ENCODE measurements around the gene CTSA. TPM values are rescaled to one million over a fixed set of nuclear protein-coding genes. Genes with fewer than 3 reads are reported as not detected.

The CTSA gene
- total RNA-seq, 1 donor from 2014 or later: 172 TPM

DNA sequence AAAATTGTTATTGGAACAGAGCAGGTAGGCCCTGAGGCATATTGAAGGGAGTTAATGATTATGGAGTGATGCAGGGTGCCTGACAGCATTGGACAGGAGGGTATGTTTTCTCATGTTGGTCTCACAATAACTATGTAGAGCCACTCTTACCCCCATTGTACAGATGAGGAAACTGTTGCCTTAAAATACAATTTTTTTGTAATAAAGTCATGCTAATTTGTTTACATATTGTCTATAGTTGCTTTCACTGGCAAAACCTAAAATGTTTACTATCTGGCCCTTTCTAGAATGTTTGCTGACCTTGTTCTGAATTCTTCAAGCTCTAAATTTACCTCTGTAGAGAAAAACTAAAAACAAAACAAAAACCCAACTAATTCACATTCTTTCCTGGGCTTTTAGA is 39.6 kb upstream of the CTSA start:
- TF ChIP-seq, protein P1, sequence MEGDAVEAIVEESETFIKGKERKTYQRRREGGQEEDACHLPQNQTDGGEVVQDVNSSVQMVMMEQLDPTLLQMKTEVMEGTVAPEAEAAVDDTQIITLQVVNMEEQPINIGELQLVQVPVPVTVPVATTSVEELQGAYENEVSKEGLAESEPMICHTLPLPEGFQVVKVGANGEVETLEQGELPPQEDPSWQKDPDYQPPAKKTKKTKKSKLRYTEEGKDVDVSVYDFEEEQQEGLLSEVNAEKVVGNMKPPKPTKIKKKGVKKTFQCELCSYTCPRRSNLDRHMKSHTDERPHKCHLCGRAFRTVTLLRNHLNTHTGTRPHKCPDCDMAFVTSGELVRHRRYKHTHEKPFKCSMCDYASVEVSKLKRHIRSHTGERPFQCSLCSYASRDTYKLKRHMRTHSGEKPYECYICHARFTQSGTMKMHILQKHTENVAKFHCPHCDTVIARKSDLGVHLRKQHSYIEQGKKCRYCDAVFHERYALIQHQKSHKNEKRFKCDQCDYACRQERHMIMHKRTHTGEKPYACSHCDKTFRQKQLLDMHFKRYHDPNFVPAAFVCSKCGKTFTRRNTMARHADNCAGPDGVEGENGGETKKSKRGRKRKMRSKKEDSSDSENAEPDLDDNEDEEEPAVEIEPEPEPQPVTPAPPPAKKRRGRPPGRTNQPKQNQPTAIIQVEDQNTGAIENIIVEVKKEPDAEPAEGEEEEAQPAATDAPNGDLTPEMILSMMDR (IDR thresholded peaks at IDR 0.05): no peak
- no peaks in the 10 kb centered on the region for H3K9me3 Mint-ChIP-seq (ENCODE audit: low read depth)
- H3K36me3 Mint-ChIP-seq (ENCODE audit: low read depth): no peaks in the 10 kb centered on the region
- peaks cover 10% of the 10 kb centered on the region for H3K4me1 Mint-ChIP-seq (ENCODE audit: low read depth)
- DNase-seq (ENCODE audit: low spot score): no peak
- no peak overlapping the region for H3K27ac Mint-ChIP-seq (ENCODE audit: unreplicated experiment)
- no peak overlapping the region for H3K4me3 Mint-ChIP-seq (ENCODE audit: unreplicated experiment)
- no peaks in the 10 kb centered on the region for H3K27me3 Mint-ChIP-seq (ENCODE audit: low read depth)

DNA sequence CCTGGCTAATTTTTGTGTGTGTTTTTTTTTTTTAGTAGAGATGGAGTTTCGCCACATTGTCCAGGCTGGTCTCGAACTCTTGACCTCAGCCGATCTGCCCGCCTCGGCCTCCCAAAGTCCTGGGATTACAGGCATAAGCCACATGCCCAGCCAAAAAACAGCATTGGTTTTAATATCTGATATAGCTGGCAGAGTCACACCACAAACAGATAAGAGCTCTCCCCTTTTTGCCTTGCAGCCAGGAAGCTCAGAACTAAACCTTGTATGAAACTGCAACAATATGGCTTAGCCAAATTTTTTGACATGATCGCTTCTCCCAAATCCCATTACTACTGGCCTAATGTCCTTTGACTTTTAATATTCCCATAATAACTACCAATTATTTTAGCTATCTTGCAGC is 38.8 kb upstream of the CTSA start:
- DNase-seq (ENCODE audit: low spot score): no peak
- H3K4me3 Mint-ChIP-seq (ENCODE audit: unreplicated experiment): no peak overlapping the region
- H3K27me3 Mint-ChIP-seq (ENCODE audit: low read depth): no peaks in the 10 kb centered on the region
- TF ChIP-seq, protein P1 (IDR thresholded peaks at IDR 0.05): no peak
- H3K27ac Mint-ChIP-seq (ENCODE audit: unreplicated experiment): no peak overlapping the region
- peaks cover 14% of the 10 kb centered on the region for H3K4me1 Mint-ChIP-seq (ENCODE audit: low read depth)
- no peaks in the 10 kb centered on the region for H3K9me3 Mint-ChIP-seq (ENCODE audit: low read depth)
- no peaks in the 10 kb centered on the region for H3K36me3 Mint-ChIP-seq (ENCODE audit: low read depth)

GRCh38 chr20:45853484-45853883 is 37.7 kb upstream of the CTSA start:
- Mint-ChIP-seq H3K36me3 (ENCODE audit: low read depth) (no peaks in the 10 kb centered on the region), H3K27ac (ENCODE audit: unreplicated experiment) (no peak overlapping the region), H3K9me3 (ENCODE audit: low read depth) (no peaks in the 10 kb centered on the region), H3K27me3 (ENCODE audit: low read depth) (no peaks in the 10 kb centered on the region), H3K4me1 (ENCODE audit: low read depth) (peaks cover 24% of the 10 kb centered on the region), H3K4me3 (ENCODE audit: unreplicated experiment) (no peak overlapping the region)
- no peak for DNase-seq (ENCODE audit: low spot score)
- TF ChIP-seq, protein P1 (IDR thresholded peaks at IDR 0.05): no peak

GRCh38 chr20:45857114-45857881 is 33.8 kb upstream of the CTSA start, which contains the start of the genes ACOT8 and ZSWIM3:
Gene ACOT8, minus strand, starts transcription at chr20:45857392. Its CDS starts 77 bp downstream, at chr20:45857315.
Gene ZSWIM3, plus strand, starts transcription at chr20:45857614. Its CDS starts 212 bp downstream, at chr20:45857826.
- Mint-ChIP-seq H3K27ac (ENCODE audit: unreplicated experiment) (peak within 1 kb of the TSS; percentile 89), H3K27me3 (ENCODE audit: low read depth) (no peaks in the 10 kb centered on the region), H3K4me3 (ENCODE audit: unreplicated experiment) (peak within 1 kb of the TSS; percentile 91), H3K4me1 (ENCODE audit: low read depth) (peaks cover 45% of the 10 kb centered on the region), H3K9me3 (ENCODE audit: low read depth) (no peaks in the 10 kb centered on the region), H3K36me3 (ENCODE audit: low read depth) (peaks cover 3% of the 10 kb centered on the region)
- no peak for DNase-seq (ENCODE audit: low spot score)
- TF ChIP-seq, protein P1 (IDR thresholded peaks at IDR 0.05): no peak

DNA sequence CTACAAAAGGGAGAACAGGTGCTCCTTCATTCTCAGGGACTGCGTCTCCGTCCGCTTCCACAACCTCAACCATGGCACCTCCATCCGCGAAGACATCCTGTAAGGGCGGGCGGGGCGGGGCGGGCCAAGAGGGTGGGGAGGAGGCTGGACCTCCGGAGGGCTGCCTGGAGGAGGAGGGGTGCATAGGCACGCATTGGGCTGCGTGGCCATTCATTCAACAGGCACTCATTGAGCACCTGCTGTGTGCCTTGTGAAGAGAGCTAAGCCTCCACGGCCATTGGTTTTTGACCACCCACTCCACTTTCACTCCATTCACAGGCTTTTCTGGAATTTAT is 33.3 kb upstream of the CTSA start:
- Mint-ChIP-seq H3K36me3 (ENCODE audit: low read depth) (peaks cover 3% of the 10 kb centered on the region), H3K27ac (ENCODE audit: unreplicated experiment) (peak overlapping the region; percentile 89), H3K4me3 (ENCODE audit: unreplicated experiment) (peak overlapping the region; percentile 91), H3K9me3 (ENCODE audit: low read depth) (no peaks in the 10 kb centered on the region), H3K4me1 (ENCODE audit: low read depth) (peaks cover 45% of the 10 kb centered on the region), H3K27me3 (ENCODE audit: low read depth) (no peaks in the 10 kb centered on the region)
- TF ChIP-seq, protein P1 (IDR thresholded peaks at IDR 0.05): no peak
- no peak for DNase-seq (ENCODE audit: low spot score)
